Measurements from ENCODE around the gene MYL9. TPM values are rescaled to one million over a fixed set of nuclear protein-coding genes. Genes with fewer than 3 reads are reported as not detected.

MYL9 gene
- total and polyA plus RNA-seq, 4 donors: 0.98 to 27.0 (median 7.6) TPM

DNA sequence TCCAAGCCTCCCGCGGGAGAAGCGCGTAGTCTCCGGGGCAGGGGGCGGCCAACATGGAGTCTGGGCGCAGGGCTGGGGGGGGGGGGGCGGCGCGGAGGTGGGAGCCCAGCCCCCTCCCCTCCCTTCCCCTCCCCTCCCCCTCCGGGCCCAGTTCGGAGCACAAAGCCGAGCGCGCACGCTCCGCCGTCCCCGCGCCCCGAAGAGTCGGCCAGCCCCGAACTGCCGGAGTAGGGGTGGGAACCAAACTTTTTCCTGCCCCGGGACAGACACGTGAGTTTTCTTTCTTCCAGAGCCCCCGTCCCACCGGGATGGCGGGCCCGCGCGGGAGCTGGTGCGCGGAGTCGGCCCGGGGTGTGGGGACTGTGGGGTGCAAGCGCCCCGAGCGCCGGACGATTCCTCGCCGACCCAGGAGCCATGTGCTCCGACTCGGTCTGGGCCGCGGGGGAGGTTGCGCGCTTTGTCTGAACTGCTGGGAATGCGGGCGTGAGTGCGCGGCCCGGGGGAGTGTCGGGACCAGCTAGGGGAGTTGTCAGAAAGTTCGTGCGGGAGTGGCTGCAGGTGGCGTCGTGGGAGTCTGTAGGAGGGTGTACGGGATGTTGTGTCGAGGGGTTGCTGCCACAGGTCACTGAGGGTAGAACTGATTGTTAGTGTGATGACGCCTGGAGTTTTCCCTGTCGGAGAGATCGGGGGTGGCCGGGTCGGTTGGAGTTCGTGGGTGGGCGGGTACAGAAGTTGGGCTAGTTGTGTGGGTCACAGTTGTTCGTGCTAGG lies 33.2 kb downstream of the MYL9 start:
- H3K4me1 ChIP-seq (ENCODE audit: control insufficient read depth in 4 of 4, insufficient read depth in 4 of 4, low read length in 3 of 4): peaks cover 6 to 24% (median 14%) of the 10 kb centered on the region in 4 donors
- H3K9me3 ChIP-seq (ENCODE audit: control insufficient read depth in 4 of 4, low read length in 3 of 4): no peaks in the 10 kb centered on the region
- TF ChIP-seq RXRA (IDR thresholded peaks at IDR 0.05) (no peak), FOXA2 (IDR thresholded peaks at IDR 0.05) (no peak), SP1 (IDR thresholded peaks at IDR 0.05) (no peak), GABPA (IDR thresholded peaks at IDR 0.05 in 1 of 2, conservative IDR thresholded peaks at IDR 0.05 in 1 of 2) (no peak), FOXA1 (IDR thresholded peaks at IDR 0.05) (no peak), EGR1 (IDR thresholded peaks at IDR 0.05; ENCODE audit: low read depth in 2 of 2) (no peak), JUND (IDR thresholded peaks at IDR 0.05) (no peak), HNF4G (IDR thresholded peaks at IDR 0.05) (no peak), RAD21 (IDR thresholded peaks at IDR 0.05) (no peak), YY1 (IDR thresholded peaks at IDR 0.05) (no peak), NR2F2 (IDR thresholded peaks at IDR 0.05) (no peak), HNF4A (conservative IDR thresholded peaks at IDR 0.05) (no peak), TAF1 (conservative IDR thresholded peaks at IDR 0.05) (no peak)
- TF ChIP-seq, protein P1, sequence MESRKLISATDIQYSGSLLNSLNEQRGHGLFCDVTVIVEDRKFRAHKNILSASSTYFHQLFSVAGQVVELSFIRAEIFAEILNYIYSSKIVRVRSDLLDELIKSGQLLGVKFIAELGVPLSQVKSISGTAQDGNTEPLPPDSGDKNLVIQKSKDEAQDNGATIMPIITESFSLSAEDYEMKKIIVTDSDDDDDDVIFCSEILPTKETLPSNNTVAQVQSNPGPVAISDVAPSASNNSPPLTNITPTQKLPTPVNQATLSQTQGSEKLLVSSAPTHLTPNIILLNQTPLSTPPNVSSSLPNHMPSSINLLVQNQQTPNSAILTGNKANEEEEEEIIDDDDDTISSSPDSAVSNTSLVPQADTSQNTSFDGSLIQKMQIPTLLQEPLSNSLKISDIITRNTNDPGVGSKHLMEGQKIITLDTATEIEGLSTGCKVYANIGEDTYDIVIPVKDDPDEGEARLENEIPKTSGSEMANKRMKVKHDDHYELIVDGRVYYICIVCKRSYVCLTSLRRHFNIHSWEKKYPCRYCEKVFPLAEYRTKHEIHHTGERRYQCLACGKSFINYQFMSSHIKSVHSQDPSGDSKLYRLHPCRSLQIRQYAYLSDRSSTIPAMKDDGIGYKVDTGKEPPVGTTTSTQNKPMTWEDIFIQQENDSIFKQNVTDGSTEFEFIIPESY (IDR thresholded peaks at IDR 0.05): no peak
- TF ChIP-seq, protein P2, sequence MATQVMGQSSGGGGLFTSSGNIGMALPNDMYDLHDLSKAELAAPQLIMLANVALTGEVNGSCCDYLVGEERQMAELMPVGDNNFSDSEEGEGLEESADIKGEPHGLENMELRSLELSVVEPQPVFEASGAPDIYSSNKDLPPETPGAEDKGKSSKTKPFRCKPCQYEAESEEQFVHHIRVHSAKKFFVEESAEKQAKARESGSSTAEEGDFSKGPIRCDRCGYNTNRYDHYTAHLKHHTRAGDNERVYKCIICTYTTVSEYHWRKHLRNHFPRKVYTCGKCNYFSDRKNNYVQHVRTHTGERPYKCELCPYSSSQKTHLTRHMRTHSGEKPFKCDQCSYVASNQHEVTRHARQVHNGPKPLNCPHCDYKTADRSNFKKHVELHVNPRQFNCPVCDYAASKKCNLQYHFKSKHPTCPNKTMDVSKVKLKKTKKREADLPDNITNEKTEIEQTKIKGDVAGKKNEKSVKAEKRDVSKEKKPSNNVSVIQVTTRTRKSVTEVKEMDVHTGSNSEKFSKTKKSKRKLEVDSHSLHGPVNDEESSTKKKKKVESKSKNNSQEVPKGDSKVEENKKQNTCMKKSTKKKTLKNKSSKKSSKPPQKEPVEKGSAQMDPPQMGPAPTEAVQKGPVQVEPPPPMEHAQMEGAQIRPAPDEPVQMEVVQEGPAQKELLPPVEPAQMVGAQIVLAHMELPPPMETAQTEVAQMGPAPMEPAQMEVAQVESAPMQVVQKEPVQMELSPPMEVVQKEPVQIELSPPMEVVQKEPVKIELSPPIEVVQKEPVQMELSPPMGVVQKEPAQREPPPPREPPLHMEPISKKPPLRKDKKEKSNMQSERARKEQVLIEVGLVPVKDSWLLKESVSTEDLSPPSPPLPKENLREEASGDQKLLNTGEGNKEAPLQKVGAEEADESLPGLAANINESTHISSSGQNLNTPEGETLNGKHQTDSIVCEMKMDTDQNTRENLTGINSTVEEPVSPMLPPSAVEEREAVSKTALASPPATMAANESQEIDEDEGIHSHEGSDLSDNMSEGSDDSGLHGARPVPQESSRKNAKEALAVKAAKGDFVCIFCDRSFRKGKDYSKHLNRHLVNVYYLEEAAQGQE (IDR thresholded peaks at IDR 0.05): no peak
- TF ChIP-seq, protein P3, sequence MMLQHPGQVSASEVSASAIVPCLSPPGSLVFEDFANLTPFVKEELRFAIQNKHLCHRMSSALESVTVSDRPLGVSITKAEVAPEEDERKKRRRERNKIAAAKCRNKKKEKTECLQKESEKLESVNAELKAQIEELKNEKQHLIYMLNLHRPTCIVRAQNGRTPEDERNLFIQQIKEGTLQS (IDR thresholded peaks at IDR 0.05): no peak
- TF ChIP-seq, protein P4, sequence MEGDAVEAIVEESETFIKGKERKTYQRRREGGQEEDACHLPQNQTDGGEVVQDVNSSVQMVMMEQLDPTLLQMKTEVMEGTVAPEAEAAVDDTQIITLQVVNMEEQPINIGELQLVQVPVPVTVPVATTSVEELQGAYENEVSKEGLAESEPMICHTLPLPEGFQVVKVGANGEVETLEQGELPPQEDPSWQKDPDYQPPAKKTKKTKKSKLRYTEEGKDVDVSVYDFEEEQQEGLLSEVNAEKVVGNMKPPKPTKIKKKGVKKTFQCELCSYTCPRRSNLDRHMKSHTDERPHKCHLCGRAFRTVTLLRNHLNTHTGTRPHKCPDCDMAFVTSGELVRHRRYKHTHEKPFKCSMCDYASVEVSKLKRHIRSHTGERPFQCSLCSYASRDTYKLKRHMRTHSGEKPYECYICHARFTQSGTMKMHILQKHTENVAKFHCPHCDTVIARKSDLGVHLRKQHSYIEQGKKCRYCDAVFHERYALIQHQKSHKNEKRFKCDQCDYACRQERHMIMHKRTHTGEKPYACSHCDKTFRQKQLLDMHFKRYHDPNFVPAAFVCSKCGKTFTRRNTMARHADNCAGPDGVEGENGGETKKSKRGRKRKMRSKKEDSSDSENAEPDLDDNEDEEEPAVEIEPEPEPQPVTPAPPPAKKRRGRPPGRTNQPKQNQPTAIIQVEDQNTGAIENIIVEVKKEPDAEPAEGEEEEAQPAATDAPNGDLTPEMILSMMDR (IDR thresholded peaks at IDR 0.05; ENCODE audit: low read depth, low read length, missing input control): no peak
- TF ChIP-seq, protein P5, sequence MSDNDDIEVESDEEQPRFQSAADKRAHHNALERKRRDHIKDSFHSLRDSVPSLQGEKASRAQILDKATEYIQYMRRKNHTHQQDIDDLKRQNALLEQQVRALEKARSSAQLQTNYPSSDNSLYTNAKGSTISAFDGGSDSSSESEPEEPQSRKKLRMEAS (IDR thresholded peaks at IDR 0.05): no peak

More for the DNA sequence above, 33.2 kb downstream of the MYL9 start:
- Histone ChIP-seq H3K9ac (ENCODE audit: low read depth in 1 of 2, low read length in 2 of 2) (peak overlapping the region in 1 of 2 donors; percentile 71), H3K36me3 (ENCODE audit: control insufficient read depth in 4 of 4, insufficient read depth in 3 of 4, low read depth in 1 of 4, low read length in 3 of 4) (peaks cover 0 to 2% (median under 1%) of the 10 kb centered on the region in 4 donors), H3K27me3 (ENCODE audit: control insufficient read depth in 4 of 4, insufficient read depth in 4 of 4, low read length in 3 of 4) (no peaks in the 10 kb centered on the region), H3K27ac (ENCODE audit: low read depth in 1 of 2, low read length in 2 of 2) (peak overlapping the region; percentile 93 to 98), H3K4me3 (ENCODE audit: low read depth in 1 of 3, low read length in 3 of 3) (peak overlapping the region; percentile 63 to 88 (median 66))
- under 1% methylated on average over 66 of the region's 69 CpGs for WGBS
- DNase-seq (ENCODE audit: low spot score): peak; percentile 55

Data from liver (tissue), 9 donors.